Stimulated activated CD4-positive, alpha-beta T cell treated with anti-CD3 and anti-CD28 coated beads, Interleukin-2, amount 100 ng/mL, for 4 hours (primary cell): ENCODE measurements around the gene TRIM65.
"Not testable (repeated sequence)": the region's sequence is repeated elsewhere in the genome, so short reads cannot be mapped to it uniquely, and the experiment has no call there.

Source experiments
- DNase-seq: peaks from one replicate; pipeline ENCODE4 v3.0.0-alpha.2; 2020; ENCODE audit warnings: low read depth

TRIM65 gene

DNA sequence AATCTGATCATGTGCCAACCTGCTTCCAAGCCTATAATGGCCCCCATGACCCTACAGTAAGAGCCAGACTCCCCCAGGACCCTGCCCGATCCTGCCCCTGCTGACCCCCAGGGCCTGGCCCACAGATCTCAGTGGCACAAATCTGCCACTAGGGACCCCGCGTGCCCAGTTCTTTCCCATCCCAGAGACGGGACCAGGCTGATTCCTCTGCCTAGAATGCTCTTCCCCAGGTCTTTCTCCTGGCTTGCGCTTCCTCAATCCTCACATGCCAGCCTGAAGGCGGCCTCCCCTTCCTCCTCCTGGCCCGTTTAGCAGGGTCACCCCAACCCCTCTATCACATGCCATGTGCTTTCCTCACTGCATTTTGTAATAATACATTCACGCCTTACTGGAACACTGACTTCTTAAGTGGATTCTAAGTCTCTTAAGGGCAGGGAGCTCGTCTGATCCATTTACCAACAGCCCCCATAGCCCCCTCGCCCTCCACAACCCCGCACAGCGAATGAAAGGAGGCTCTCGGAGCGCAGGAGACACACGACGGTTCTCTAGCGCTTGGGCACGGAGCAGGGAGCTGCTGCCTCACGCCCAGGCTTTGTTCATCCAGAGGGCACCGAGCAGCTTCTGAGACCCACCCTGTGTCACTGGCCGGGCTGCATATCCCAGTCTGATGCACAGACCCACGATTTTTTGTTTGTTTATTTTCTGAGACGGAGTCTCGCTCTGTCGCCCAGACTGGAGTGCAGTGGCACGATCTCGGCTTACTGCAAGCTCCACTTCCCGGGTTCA lies 1.2 kb downstream of the TRIM65 start:
- no peak for DNase-seq

DNA sequence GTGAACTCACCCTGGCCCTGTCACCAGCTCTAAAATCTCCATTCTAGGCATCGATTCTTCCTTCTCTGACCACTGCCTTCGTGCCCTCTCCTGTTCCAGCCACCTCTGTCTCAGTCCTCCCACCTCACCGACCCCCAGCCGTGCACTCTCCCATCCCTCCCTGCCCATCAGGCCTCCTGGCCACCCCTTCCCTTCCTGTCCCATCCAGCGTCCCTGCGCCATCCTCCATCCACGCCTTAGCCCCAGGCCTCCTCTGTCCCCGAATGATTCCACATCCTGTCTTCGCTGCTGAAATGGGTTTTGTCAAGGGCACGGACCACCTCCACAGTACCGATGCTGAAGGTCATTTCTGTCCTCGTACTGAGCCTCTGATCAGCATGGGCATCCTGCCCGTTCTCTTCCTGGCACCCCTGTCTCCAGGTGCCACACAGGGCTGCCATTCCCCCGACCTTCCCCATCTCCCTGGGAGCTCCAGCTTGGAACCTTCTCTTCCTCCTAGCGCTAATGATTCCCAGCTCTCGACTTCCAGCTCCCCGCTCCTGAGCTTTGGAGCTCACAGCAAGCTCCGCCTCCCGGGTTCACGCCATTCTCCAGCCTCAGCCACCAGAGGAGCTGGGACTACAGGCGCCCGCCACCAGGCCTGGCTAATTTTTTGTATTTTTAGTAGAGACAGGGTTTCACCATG lies 2.6 kb downstream of the TRIM65 start:
- no peak for DNase-seq

DNA sequence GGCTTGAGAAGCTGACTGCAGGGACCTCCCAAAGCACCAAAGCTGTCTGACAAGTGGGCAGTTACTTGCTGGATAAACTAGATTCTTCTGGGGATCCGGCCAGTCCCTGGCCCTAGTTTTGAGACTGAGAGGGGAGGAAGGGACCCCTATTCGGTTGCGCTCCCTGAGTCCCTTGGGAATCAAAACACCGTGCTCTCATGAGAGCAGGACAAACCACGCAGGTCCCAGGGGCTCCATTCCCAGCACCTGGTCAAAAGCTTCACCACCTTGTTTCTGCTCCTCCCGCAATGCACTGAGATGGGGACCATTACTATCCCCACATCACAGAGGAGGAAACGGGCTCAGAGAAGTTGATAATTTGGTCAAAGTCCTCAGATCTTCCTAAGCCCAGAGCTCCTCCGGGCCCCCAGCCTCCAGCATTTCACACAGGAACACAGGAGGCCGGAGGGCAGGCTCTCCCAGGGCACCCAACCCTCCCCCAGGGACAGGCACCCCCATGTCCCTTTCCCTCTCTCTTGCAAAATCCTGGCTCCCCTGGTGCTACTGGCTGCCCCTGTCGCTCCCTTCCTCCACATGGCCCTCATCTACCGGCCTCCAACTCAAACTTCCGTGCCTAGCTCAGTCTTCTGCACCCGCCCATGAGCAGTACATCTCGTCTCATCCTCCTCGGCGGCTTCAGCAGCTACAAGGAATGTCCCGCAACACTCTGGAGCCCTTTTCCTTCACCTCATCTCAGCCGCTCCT lies 3.3 kb downstream of the TRIM65 start:
- DNase-seq = no peak

DNA sequence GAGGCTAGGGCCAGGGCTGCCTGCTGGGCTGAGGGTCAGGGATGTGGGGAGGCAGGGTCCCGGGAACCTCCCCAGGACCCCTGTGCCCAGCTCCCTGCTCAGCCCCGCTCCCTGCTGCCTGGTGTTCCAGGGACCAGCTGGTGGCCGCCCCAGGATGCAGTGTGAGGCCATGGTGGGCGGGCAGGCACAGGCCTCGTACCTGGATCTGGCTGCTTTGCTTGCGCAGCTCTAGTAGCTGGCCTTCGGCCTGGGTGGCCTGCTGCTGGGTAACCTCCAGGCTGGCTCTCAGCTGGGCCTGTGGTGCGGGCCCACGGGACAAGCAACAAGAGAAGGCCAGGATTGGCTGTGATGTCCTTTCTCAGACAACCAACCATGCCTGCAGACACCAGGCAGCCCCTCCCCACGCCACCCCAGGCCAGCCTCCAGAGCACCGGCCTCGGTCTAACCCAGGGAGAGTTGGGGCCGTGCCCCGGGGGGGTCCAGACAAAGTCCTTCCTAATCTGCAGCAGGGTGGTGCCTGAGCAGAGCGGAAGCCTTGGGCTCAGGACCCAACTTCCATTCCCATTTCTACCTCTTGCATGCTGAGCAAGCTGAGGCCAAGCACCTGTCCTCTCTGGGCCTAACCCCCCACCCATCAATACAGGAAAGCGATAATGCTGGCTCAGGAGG lies 4.1 kb downstream of the TRIM65 start:
- DNase-seq = no peak

DNA sequence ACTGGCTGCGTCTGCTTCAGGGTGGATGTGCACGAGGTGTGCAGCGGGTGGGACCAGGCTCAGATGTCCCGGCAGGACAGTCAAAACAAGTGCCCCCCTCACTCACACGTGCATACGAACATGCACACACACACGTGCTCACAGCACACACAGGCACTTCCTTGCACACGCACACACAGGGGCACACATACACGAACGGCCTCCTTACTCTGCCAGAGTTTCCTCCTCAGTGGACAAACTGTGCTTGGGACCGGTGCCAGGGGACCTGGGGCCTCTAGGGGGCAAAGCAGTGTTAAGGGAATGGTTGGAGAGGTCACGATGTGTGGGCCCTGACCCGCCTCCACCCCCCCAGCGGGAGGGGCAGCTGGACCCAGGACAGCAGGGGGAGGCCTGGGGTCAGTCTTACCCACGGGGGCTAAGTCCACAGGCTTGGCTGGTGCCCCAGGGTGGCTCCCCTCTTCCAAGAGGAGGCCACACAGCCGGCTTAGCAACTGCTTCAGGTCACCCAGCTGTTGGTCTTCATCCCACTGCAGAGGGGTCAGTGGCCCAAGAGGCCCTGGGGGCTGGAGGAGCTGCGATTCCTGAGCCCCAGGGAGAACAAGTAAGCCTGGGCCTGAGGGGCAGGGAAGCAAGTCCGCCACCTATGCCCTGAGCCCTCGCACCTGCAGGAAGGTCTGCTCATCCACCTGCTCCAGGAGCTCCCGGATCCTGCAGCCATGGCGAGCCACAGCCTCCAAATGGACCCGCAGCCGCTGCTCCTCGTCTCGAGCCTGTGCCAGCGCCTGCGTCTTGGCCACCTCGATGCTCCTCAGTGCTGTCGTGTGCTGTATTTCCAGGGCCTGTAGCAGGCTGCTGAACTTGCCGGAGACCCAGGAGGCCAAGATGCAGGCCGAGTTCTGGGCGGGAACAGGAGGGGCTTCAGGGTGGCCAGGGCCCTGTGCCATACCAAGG lies 4.9 kb downstream of the TRIM65 start:
- no peak for DNase-seq

DNA sequence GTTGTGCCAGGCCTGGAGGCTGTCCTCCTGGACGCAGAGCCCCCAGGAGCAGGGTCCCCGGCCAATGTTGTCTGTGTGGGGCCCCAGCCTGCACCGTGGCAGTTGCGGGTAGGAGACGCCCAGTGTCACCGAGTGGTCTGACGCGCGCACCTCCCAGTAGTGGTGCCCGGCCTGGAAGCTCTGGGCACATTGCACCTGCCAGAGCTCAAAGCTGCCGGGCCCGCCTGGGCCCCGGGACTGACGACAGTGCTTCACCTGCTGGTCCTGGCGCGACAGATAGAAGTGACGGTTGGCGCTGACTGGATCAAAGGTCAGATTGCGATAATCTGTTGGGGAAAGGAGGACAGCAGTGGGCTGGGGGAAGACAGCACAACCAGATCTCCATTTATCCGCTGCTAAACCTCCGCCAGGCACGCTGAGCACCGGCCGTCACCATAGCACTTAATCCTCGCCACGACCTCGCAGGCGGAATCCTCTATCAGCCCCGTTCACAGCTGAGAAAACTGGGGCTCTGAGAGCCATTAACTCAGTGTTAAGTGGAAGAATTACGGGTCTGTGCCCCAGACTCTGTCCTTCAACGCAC lies 5.6 kb downstream of the TRIM65 start:
- DNase-seq = no peak

DNA sequence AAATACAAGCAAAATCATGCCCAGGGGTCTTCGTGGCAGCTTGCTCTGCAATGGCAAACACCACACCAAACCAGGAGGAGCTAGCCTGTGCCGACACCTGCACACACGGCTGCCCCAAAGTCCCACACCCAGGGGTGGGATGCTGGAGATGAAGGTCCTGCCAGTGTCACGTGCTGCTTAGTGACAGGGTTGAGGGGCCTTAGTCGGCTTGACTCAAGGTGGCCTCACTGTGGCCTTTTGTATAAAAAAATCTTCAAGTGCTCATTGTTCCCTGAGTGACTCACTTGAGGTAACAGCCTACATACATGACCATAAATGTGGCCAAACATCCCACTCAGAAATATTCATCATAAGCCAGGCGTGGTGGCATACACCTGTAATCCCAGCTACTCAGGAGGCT lies 7.3 kb downstream of the TRIM65 start:
- DNase-seq = no peak

DNA sequence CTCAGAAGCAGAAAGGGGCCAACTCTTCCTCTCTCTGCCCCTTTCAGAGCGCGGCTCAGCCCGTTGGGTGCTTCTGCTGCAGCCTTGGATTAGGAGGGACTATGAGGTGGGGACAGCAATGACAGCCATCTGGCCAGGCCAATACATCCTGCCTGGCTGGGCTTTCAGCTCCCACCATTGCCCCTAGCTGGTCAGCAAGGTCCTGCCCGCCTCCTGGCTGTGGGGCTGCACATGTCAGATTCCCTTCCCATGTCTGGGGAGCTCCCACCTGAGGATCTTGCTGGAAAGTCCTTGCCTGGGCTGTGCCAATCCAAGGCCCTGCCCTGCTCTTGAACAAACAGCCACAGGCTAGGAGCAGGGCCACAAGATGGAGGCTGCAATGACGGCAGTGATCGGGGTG lies 8.3 kb downstream of the TRIM65 start:
- DNase-seq = no peak

DNA sequence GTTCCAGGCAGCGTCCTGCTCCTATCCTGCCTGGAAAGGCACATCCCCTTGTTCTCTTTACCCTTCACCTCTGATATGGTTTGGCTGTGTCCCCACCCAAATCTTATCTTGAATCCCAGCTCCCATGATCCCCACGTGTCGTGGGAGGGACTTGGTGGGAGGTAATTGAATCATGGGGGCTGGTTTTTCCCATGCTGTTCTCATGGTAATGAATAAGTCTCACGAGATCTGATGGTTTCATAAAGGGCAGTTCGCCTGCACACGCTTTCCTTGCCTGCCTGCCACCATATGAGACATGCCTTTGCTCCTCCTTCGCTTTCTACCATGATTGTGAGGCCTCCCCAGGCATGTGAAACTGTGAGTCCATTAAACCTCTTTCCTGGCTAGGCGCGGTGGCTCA lies 10.9 kb downstream of the TRIM65 start:
- not testable (repeated sequence) for DNase-seq

DNA sequence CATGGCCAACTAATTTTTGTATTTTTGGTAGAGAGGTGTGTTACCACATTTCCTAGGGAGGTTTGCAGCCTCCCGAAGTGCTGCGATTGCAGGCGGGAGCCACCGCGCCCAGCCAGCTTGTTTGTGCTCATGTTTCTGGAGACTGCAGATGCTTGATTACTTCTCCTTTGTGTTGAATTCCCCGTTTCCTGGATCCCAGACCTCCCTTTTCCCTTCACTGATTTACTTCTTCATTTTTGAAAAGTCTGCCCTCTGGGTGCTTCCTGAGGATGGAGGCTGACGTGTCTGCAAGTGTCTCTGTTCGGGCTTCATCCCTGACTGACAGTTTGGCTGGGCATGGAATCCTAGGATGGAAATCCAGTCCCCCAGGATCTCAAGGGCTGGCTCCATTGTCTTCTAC lies 11.3 kb downstream of the TRIM65 start:
- no peak for DNase-seq

DNA sequence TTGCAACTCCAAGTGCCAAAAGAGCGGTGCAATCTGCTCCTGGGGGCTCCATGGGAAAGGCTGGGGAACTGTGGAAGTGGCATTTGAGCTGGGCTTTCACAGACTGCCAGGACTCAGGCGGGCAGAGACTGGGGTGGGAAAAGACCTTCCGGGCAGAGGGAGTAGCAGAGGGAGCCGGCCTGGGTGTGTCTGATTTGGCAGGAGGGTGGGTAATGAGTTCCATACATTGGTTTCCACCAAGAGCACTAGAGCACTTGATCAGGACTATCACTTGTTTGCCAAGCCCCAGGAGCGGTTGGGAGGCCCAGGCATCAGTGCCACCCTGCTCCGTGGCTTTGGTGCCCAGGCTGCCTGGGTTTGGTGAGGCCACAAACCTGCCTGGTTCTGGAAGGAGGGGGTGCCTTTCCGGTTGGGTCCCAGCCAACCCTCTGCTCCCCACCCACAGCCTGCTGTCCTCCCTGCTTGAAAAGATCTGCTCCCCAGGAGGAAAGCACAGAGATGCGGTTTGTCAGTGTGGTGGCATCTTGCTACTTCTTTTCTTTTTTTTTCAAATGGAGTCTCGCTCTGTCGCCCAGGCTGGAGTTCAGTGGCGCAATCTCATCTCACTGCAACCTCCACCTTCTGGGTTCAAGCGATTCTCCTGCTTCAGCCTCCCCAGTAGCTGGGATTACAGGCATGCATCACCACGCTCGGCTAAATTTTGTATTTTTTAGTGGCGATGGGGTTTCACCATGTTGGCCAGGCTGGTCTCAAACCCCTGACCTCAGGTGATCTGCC lies 14.9 kb downstream of the TRIM65 start:
- no peak for DNase-seq

DNA sequence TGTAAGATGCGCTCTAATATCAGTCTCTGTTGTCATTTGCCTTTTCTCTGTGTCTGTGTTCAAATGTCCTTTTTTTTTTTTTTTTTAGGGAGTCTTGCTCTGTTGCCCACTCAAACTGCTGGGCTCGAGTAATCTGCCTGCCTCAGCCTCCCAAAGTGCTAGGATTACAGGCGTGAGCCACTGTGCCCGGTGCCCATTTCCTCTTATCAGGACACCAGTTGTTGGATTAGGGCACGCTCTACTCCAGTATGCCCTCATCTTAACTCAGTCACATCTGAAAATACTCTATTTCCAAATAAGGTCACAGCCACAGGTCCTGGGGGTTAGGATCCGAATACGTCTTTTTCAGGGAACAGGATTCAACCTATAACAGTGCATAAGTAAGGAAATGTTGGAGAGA lies 16.5 kb downstream of the TRIM65 start:
- no peak for DNase-seq

DNA sequence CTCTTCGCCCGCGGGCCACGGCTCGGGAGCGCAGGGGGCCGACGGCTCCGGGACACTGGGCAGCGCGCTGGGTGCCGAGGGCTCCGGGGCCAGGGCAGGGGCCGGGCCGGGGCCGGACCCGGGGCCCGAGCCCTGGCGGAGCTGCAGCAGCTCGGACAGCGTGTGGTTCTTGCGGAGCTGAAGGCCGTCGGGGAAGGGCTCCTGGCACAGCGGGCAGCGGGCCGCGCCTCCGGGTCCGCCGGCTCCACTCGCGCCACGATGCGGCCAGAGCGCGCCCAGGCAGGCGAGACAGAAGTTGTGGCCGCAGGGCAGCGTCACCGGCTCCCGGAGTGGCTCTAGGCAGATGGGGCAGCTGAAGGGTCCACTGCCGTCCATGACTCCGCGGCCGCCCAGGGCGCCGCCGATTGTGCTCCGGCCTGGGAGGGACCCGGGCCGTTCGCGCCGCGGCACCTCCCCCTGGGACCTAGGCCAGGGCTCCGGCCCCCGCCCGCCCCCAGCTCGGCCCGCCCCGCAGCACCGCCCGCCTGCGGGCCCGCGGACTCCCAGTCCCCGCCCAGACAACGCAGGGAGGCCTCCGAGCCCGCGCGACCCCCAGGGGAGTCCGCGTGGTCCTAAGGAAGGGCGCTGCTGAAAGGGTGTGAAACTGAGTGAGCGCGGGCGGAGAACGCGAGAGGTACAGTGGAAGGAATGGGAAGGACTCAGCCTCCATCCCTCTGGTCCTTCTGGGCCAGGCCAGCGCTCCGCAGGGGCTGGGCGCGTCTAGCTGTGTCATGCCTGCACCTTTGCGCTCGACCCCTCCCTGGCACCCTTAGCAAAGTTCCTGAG lies 18.4 kb downstream of the TRIM65 start, which contains the start of gene TRIM47:
TSS of gene TRIM47 (minus strand) at position 408 of the 825 bp plus-strand sequence. CDS start at position 375, 33 bp downstream.
- DNase-seq = no peak

DNA sequence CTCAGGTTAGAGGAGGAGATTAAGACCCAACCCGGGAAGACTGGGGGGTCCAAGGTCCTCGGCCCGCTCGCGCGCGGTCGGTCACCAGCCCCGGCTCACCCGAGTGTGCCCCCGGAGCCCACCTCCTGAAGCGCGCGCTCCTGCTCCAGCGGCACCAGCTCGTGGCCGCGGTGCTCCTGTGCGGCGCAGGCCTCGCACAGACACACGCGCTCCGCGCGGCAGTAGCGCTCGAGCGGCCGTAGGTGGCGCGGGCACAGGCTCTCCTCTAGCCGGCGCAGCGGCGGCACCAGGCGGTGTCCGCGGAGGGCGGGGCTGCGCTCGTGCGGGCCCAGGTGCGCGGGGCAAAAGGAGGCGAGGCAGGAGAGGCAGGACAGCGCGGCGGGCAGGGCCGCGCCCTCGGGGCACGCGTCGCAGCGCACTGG lies 19.0 kb downstream of the TRIM65 start:
- peak; percentile 55 for DNase-seq

DNA sequence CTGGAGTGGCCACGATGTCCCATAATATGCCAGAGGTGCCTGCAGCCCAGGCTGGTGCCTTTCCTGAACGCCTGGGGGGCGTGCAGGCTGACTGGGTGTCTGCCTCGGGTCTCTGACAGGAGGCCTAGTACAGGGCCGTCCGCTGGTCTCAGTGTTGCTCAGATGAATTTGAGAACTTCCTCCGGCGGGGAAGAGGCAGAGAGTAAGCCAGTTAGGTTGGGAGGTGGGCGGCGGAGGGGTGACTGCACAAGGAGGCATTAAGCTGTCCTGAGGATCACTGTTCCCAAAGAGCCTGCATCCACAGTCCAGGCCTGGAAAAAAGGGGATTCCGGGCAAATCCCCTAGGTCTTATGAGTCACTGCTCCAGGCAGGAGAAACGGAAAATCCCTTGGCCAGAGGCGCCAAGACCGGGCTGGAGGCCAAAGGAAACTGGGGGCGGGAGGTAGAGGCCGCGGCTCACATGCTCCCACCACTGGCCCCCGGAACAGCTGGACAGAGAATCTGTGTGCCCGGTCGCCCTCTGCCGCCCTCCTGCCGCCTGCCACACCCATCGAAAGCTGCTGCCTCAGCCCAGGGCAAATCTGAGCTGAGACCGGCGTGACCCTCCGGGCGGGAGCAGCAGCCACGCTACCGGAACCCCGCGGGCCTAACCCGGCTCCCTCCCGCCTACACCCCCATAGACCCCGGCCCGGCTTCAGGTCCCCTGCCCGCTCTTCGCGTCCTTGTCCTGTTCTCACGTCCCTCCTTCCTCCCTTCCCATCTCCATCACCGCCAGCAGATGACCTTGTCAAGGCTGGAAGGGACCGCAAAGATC lies 19.6 kb downstream of the TRIM65 start:
- DNase-seq = no peak

DNA sequence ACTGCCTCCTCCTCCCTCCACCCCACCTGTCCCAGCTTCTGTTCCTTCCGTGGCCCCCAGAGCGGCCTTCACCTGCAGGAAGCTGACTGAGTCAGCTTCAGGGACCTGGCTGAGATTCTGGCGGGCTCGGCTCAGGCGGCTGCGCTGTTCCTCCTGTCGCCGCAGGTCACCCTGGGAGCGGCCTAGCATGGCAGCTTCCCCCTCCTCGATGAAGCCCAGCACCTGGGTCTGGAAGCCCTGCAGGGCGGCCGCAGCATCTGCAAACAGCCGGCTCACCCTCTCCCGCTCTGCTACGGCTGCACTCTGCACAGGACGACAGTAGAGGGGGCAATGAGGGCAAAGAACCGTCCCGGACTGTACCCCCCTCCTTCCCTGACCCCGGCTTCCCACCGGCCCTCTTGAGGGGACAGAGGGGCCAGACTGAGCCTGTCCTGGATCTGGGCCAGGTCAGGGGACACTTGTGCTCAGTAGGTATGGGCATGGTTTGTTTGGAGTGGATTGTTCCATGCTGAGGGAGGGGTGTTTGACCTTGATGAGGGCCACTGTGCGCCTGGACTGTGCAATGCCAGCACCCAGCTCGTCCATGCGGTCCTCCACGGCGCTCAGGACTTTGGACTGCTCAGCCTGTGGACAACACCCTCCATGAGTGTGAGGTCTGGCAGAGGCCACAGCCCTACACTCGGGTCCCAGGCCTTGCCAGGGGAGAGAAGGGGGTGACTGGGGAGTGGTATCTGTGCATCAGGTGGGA lies 20.4 kb downstream of the TRIM65 start:
- peak; percentile 61 for DNase-seq

DNA sequence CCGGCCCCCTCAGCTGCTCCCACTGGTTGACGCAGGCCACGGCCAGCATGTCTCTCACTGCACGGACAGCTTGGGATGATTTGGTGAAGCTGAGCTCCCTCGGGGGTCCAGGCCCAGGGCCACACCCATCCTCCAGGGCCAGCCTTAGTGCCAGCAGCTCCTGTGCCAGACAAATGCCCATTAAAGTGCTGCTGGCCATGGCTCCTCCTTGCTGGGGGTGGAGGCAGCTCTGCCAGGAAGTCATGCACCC lies 20.9 kb downstream of the TRIM65 start:
- DNase-seq = no peak
